GM19193 (cell line): ENCODE results near the gene AXL.

ENCODE experiments used
- POLR2A ChIP-seq: IDR thresholded peaks from 4 replicates; pipeline ENCODE4 v1.6.1; 2011; ENCODE audit not compliant: insufficient read depth, insufficient read length; ENCODE audit errors: extremely low read depth

AXL gene

DNA sequence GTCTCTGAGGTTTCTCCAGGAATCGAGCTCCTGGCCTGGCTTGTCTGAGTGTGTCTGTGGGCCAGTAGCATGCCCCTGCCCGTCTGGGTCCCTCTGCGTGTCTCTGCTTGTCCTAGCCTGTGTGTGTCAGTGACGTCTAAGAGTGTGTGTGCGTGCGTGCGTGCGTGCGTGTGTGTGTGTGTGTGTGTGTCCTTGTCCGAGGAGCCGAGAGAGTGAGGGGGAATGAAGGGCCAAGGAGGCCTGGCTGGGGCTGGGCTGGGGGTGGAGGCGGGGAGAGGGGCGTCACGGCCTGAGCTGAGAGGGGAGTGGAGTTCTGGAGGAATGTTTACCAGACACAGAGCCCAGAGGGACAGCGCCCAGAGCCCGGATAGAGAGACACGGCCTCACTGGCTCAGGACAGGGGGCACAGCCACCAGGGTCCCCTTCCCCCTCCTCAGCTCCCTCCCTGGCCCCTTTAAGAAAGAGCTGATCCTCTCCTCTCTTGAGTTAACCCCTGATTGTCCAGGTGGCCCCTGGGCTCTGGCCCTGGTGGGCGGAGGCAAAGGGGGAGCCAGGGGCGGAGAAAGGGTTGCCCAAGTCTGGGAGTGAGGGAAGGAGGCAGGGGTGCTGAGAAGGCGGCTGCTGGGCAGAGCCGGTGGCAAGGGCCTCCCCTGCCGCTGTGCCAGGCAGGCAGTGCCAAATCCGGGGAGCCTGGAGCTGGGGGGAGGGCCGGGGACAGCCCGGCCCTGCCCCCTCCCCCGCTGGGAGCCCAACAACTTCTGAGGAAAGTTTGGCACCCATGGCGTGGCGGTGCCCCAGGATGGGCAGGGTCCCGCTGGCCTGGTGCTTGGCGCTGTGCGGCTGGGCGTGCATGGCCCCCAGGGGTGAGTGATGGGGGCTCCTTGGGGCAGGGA is at the start of gene AXL:
AXL (plus strand) TSS at position 609 of the 893 bp plus-strand sequence; CDS start at position 779, 170 bp downstream.
- TF ChIP-seq POLR2A = no peak

DNA sequence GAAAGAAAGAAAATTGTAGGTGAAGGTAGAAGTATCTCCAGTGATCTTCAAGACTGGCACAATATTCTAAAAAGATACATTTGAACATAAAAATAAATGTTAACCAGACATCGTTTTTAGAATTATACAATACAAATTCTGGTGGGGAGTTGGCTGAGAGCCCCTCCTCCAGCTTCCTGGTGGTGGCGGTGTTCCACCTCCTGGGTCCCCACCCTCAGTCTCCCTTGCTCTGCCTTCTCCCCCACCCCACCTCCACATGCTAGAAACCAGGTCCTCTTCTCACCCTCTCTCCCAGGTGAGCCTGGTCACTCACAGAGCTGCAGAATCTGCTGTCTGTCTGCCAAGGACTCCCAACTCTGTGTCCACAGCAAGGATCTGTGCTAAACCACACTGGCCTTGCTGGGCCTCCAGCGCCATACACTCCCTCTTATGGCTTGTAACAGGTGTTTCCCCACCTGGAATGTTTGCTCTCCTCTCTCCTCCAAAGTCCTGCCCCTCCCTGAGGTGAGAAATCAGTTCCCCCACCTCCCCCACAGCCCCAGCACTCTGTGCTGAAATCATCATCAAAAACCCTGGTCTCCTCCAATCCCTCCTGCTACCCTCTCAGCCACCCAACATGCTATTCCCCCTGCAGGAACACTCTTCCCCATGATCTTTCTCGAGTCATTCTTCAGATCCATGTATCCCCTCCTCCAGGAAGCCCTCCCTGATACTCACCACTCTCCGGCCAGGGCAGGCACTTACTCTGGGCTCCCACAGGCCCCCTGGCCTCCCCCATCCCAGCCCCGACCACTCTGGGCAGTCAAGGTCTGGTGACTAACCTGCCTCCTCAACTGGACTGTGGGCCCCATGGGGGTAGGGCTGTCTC is 46.5 kb upstream of the AXL start:
- TF ChIP-seq POLR2A = no peak

DNA sequence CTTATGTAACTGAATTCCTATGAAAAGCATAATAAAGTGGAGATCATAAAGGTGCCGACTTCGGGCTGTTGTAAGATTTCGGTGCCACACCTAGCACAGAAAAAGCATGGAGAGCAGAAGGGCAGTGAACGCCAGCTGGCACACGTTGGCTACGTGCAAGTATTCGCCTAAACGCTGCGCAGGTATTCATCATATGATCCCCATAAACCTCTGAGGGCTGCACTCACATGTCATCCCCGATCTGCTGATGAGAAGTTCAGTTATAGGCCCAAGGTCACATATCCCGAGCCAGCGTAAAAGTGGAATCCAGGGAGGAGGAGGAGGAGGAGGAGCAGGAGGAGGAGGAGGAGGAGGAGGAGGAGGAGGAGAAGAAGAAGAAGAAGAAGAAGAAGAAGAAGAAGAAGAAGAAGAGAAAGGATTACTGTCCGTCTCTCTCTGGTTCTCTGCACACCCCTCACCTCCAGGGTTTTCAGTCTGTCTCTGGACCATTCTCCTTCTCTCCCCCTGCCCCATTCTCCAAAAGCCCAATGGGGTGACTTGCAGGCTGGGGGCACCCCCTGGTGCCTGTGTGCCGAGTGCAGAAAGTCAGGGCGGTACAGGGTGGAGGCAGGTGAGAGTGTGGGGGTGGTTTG is 44.6 kb upstream of the AXL start:
- TF ChIP-seq POLR2A = no peak

DNA sequence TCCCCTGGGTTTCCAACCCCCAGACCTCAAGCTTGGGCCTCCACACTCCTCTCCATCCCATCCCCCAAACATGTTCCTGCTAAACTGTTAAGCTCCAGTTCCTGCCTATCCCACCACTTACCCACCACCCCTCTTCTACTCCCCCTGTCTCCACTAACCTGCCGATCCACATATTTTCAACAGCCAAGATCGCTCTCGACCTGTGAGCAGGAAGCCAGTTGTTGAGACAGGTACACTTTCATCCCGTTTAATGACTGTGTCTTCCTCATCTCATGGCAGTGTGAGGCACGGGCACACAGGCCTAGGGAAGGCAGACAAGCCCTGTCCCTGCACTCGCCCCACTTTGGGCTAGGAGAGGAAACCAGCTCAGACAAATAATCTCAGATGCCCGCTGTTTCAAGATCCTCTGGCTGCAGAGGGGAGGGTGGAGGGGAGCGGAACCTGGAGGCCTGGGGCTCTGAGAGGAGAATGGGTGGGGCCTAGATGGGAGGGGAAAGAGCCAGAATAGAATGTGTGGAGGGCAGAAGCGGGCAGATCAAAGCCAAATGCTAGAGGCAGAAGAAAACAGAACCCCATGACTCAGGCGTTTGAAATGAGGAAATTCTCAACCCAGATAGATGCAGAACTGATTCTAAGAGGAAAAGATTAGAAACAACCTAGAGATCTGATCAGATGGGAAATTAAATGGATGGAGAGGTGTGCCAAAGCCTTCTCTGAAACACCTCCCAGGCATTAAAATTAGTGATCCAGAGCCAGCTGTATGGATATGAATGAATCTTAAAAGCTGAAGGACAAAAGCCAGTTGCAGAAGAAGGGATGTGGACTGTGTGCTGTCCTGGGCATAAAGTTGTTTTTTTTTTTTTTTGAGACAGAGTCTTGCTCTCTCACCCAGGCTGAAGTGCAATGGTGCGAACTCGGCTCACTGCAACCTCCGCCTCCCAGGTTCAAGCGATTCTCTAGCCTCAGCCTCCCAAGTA is 42.9 kb upstream of the AXL start:
- TF ChIP-seq POLR2A = no peak

DNA sequence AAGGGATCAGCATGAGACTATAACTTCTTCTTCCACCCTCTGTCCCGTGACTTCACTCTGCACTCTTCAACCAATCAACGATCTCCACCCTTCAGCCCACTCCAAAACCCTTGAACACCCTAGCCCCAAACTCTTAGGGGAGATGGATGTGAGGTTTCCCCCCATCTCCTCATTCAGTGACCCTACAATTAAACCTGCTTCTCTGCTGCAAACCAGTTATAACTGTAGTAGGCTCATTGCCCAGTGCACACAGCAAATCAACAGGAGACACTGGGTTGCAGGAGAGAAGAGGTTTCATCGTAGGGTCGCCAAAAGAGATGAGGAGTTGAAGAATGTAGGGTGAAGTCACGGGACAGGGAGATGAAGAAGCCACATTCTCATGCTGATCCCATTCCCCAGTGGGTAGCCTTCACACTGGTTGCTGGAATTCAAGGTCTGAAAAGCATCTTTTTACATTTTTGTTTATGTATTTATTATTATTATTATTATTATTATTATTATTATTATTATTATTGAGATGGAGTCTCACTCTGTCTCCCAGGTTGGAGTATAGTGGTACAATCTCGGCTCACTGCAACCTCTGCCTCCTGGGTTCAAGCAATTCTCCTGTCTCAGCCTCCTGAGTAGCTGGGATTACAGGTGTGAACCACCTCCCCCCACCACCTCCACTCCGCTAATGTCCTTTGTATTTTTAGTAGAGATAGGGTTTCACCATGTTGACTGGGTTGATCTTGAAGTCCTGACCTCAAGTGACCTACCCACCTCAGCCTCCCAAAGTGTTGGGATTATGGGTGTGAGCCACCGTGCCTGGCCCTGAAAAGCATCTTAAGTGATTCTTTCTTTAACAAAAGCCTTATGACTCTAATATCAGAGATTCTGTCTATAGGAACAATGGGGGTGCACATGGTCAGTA is 31.8 kb upstream of the AXL start:
- TF ChIP-seq POLR2A = no peak

DNA sequence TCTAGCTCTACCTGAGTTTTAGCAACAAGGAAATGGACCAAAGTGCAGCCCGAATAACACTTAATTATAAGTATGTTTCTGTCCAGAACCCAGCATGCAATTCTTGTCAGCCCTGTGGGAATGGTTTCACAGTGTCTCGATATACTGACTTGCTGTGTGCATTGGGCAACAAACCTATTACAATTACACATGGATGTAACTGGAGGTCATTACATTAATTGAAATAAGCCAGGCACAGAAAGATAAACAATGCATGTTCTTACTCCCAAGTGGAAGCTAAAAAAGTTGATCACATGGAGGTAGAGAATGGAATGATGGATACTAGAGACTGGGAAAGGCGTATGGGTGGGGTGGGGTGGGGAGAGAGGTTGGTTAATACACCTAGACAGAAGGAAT is 31.1 kb upstream of the AXL start:
- no peak for TF ChIP-seq POLR2A

DNA sequence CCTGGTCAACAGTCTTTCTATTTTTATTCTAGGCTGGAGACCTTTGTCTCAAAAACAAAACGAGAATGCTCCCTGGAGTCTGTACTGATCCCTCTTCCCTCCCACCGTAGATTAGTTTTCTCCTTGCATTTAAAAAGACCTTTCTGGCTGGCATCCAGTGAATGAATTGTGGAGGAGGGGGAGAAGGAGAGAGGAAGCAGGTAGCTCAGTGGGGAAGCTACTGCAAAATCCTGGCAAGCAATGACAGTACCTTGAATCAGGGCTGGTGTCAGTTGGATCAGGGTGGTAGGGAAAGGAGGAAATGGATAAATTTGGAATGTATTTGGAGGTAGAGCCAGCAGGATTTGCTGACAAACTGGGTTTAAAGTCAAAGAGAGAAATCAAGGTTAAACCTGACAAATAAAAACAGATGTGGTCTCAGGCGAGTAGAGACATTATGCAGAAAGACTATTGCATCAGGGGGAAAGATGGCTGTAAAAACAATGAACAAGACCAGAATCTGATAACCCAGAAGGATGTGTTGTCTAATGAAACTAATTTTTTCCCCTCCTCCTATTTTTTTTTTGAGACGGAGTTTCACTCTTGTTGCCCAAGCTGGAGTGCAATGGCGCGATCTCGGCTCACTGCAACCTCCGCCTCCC is 29.5 kb upstream of the AXL start:
- no peak for TF ChIP-seq POLR2A

DNA sequence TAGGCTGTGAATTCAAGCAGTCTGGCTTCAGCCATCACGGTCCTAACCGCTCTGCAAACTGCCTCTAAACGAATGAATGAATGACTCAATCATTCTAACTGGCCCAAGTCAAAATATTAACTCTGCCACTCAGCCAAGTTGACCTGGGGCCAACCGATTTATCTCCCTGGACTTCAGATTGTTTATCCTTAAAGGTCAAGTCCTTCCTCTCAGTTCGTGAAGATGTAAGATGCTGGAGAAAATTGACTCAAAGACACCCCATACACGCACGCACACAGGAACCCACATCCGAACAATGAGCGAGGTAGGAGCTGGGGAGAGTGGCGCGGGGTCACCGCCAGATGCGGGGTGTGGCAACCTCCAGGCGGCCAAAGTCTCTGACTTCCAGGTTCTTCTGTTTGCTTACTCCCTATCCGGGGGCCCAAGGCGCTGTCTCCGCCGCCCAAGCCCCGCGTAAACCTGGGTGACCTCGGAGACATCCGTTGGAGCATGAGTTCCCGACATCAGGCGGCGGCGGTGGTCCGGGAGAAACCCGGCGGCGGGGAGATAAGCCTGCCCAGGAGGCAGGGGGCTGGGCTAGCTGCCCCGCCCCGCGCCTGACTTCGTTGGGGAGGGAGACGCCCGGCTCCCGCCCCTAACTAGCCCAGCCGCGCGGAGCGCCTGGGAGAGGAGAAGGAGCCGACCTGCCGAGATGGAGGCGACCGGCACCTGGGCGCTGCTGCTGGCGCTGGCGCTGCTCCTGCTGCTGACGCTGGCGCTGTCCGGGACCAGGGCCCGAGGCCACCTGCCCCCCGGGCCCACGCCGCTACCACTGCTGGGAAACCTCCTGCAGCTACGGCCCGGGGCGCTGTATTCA is 26.2 kb upstream of the AXL start, which contains the start of gene CYP2S1:
CYP2S1 (plus strand) TSS at position 646 of the 856 bp plus-strand sequence; CDS start at position 692, 46 bp downstream.
- no peak for TF ChIP-seq POLR2A

DNA sequence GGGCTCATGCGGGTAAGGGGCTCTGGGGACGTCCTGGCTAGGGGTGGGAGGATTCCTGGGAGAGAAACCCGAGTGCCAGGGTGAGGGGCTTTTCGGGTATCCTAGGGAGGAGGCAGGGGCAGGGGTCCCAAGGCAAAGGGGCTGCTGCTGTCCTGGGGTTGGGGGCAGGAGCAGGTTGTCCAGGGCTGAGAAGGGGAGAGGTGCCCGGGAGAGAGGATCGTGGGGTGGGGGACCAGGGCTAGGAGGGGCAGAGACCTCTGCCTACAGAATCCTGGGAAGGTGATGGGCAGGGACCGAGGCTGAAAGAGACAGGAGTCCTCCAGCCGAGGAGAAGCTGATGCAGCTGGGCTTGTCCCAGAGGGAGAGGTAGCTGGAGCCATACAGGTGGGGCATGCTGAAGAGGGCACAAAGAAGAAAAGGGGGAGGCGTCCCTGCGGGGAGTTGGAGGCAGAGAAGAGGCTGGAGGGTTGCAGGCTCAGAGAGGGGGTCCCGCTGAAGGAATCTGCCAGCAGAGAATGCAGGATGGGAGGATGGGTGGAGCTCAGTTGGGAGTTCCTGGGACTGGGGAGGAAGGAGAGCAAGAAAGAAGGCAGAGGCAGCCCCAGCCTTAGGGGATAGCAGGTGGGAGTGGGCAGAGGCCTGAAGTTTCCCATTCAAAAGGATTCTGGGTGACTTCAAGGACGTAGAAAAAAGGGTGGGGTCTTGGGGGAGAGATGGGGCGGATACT is 25.4 kb upstream of the AXL start:
- no peak for TF ChIP-seq POLR2A

DNA sequence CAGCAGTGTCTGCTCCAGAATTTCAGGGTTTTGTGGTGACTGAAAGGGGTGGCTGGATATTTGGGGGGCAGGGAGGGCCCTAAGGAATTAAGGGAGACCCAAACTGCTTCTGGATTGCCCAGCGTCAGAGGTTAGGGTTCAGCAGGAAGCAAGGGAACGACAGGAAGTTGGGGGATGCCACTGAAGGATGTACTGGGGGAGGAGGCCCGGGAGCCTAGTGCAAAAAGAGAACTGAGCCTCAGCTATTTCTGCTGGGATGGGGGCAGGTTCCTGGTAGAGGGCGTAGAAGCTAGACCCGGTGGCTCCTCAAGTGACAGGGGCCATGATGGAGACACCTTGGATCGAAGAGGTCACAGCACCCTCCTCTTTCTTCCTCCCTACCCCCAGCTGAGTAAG is 24.9 kb upstream of the AXL start:
- TF ChIP-seq POLR2A = no peak
